OCI-LY3 (cell line): ENCODE measurements around the gene HYCC2.
"Not testable (repeated sequence)": the region's sequence is repeated elsewhere in the genome, so short reads cannot be mapped to it uniquely, and the experiment has no call there.

Experiments used
- H2AFZ ChIP-seq: fragments of 200-600, 300-600 bp; shearing (Covaris generic); 2 replicates; pipeline ENCODE4 v1.6.0; 2014; ENCODE audit warnings: antibody characterized with exemption, low read depth, low read length
- H3K27ac ChIP-seq: fragments of 200-600, 300-600 bp; sonication (generic); 2 replicates; pipeline ENCODE4 v1.5.1; 2014; ENCODE audit warnings: mild to moderate bottlenecking, low read length, moderate library complexity, mixed read lengths
- H3K27me3 ChIP-seq: fragments of 200-600, 300-600 bp; sonication (generic); 2 replicates; pipeline ENCODE4 v1.6.1; 2014; ENCODE audit warnings: low read depth, low read length, mixed read lengths
- H3K36me3 ChIP-seq: fragments of 200-600, 300-600 bp; sonication (generic); replicated peaks from 2 replicates; pipeline ENCODE3; 2014; ENCODE audit warnings: low read depth, low read length, mixed read lengths
- H3K4me1 ChIP-seq: fragments of 300-600, 200-600 bp; sonication (generic); 2 replicates; pipeline ENCODE4 v1.6.1; 2014; ENCODE audit warnings: low read length, mixed read lengths
- H3K4me2 ChIP-seq: fragments of 200-600, 300-600 bp; sonication (generic); 2 replicates; pipeline ENCODE4 v1.6.1; 2014; ENCODE audit warnings: low read length, mixed read lengths
- H3K4me3 ChIP-seq: fragments of 300-600, 200-600 bp; sonication (generic); 2 replicates; pipeline ENCODE4 v1.5.1; 2014; ENCODE audit warnings: antibody characterized with exemption, mild to moderate bottlenecking, low read length, moderate library complexity
- H3K79me2 ChIP-seq: fragments of 300-600, 200-600 bp; shearing (Covaris generic); 2 replicates; pipeline ENCODE4 v1.6.1; 2014; ENCODE audit warnings: mild to moderate bottlenecking, low read length, mixed read lengths
- H3K9ac ChIP-seq: fragments of 300-600, 200-600 bp; shearing (Covaris generic); 2 replicates; pipeline ENCODE4 v1.6.0; 2014; ENCODE audit warnings: mild to moderate bottlenecking, low read length, moderate library complexity
- H3K9me3 ChIP-seq: fragments of 200-600, 300-600 bp; shearing (Covaris generic); 2 replicates; pipeline ENCODE4 v1.6.1; 2014; ENCODE audit warnings: low read length, mixed read lengths; ENCODE audit not compliant: insufficient read depth
- H4K20me1 ChIP-seq: fragments of 200-600, 300-600 bp; sonication (generic); 2 replicates; pipeline ENCODE4 v1.6.1; 2016; ENCODE audit warnings: low read length, mixed read lengths; ENCODE audit not compliant: insufficient read depth
- EZH2phosphoT487 ChIP-seq: fragments of 200-600 bp; shearing (Covaris generic); IDR thresholded peaks from 2 replicates; pipeline ENCODE4 v1.6.1; 2018; ENCODE audit warnings: antibody characterized with exemption, mixed run types, low read depth
- TF ChIP-seq, protein P1 (sequence below): fragments of 200-600, 300-600 bp; sonication (generic); IDR thresholded peaks from 2 replicates; pipeline ENCODE4 v1.5.1; 2014; ENCODE audit warnings: antibody characterized with exemption, low read length, low read depth

The HYCC2 gene

GRCh38 chr2:201072201-201072530, 695 bp upstream of the HYCC2 start:
- H3K9ac ChIP-seq, result peak overlapping the region; percentile 84
- peak overlapping the region; percentile 97 for H2AFZ ChIP-seq
- no peaks in the 10 kb centered on the region for H3K9me3 ChIP-seq
- H3K4me1 ChIP-seq, result peaks cover 24% of the 10 kb centered on the region
- H3K79me2 ChIP-seq, result peaks cover 71% of the 10 kb centered on the region
- no peaks in the 10 kb centered on the region for H3K27me3 ChIP-seq
- peak overlapping the region; percentile 72 for H3K27ac ChIP-seq
- H4K20me1 ChIP-seq, result 0 out of 2 replicates have a peak, but pooled peaks cover 3% of the 10 kb centered on the region
- peak overlapping the region; percentile 90 for H3K4me3 ChIP-seq
- TF ChIP-seq, protein P1, sequence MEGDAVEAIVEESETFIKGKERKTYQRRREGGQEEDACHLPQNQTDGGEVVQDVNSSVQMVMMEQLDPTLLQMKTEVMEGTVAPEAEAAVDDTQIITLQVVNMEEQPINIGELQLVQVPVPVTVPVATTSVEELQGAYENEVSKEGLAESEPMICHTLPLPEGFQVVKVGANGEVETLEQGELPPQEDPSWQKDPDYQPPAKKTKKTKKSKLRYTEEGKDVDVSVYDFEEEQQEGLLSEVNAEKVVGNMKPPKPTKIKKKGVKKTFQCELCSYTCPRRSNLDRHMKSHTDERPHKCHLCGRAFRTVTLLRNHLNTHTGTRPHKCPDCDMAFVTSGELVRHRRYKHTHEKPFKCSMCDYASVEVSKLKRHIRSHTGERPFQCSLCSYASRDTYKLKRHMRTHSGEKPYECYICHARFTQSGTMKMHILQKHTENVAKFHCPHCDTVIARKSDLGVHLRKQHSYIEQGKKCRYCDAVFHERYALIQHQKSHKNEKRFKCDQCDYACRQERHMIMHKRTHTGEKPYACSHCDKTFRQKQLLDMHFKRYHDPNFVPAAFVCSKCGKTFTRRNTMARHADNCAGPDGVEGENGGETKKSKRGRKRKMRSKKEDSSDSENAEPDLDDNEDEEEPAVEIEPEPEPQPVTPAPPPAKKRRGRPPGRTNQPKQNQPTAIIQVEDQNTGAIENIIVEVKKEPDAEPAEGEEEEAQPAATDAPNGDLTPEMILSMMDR, result no peak
- TF ChIP-seq EZH2phosphoT487, result no peak
- H3K36me3 ChIP-seq, result no peaks in the 10 kb centered on the region
- H3K4me2 ChIP-seq, result peak overlapping the region; percentile 62

- H2AFZ ChIP-seq, result 0 out of 2 replicates have a peak overlapping the region, but pooled peaks have one; percentile 19
- 0 out of 2 replicates have a peak, but pooled peaks cover 3% of the 10 kb centered on the region for H4K20me1 ChIP-seq
- peak overlapping the region; percentile 84 for H3K9ac ChIP-seq
- peak overlapping the region; percentile 79 for H3K4me2 ChIP-seq
- H3K4me3 ChIP-seq, result peak overlapping the region; percentile 90
- H3K9me3 ChIP-seq, result no peaks in the 10 kb centered on the region
- H3K4me1 ChIP-seq, result peaks cover 25% of the 10 kb centered on the region
- H3K79me2 ChIP-seq, result peaks cover 80% of the 10 kb centered on the region
- TF ChIP-seq EZH2phosphoT487, result no peak
- TF ChIP-seq, protein P1, result no peak
- no peaks in the 10 kb centered on the region for H3K36me3 ChIP-seq
- peak overlapping the region; percentile 72 for H3K27ac ChIP-seq
- H3K27me3 ChIP-seq, result no peaks in the 10 kb centered on the region
These were observed 458 bp downstream of the HYCC2 start for GRCh38 chr2:201070948-201071478.

DNA sequence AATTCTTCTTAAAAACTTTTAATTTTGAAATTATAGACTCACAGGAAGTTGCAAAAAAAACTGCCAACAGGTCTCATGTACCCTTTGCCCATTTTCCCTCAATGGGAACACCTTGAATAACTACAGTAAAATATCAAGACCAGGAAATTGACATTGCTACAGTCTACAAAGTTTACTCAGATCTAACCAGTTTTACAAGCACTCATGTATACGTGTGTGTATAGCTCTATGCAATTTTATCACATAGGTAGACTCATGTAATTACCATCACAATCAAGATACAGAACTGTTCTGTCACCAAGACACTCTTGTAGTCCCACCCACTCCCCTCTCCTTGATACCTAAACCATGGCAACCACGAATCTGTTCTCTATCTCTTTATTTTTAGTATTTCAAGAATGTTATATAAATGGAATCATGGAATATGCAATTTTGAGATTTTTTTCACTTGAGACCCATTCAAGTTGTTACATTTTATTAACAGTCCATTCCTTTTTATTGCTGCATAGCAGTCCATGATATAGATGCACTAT, 6.6 kb downstream of the HYCC2 start:
- Histone ChIP-seq H3K27ac (no peak overlapping the region), H3K4me3 (no peak overlapping the region), H2AFZ (no peak overlapping the region), H3K79me2 (peaks cover 66% of the 10 kb centered on the region), H3K4me2 (no peak overlapping the region), H3K4me1 (peaks cover 26% of the 10 kb centered on the region), H3K27me3 (no peaks in the 10 kb centered on the region), H4K20me1 (0 out of 2 replicates have a peak, but pooled peaks cover 4% of the 10 kb centered on the region), H3K9me3 (no peaks in the 10 kb centered on the region), H3K9ac (no peak overlapping the region), H3K36me3 (peaks cover 2% of the 10 kb centered on the region)
- no peak for TF ChIP-seq EZH2phosphoT487
- TF ChIP-seq, protein P1, result no peak

GRCh38 chr2:201063516-201063915, 8.0 kb downstream of the HYCC2 start:
- not testable (repeated sequence) for H3K9ac ChIP-seq, H2AFZ ChIP-seq, H3K27ac ChIP-seq, H3K4me2 ChIP-seq, H3K4me3 ChIP-seq, H3K9me3 ChIP-seq, H4K20me1 ChIP-seq, H3K27me3 ChIP-seq, H3K36me3 ChIP-seq
- H3K79me2 ChIP-seq, result peaks cover 62% of the 10 kb centered on the region
- peaks cover 15% of the 10 kb centered on the region for H3K4me1 ChIP-seq
